SK-N-MC (cell line): ENCODE measurements around the gene MYBPC1.

Experiments
- DNase-seq: peaks from one replicate; pipeline ENCODE4 v3.0.0-alpha.2; 2011; ENCODE audit warnings: low read depth, low spot score
- H3K27ac ChIP-seq: fragments of 200-600 bp; sonication (generic); 2 replicates; pipeline ENCODE4 v1.5.1; 2016; ENCODE audit warnings: mixed run types
- H3K36me3 ChIP-seq: fragments of 200-600 bp; sonication (generic); 2 replicates; pipeline ENCODE4 v1.6.1; 2017; ENCODE audit warnings: antibody characterized with exemption, low read length, mixed read lengths; ENCODE audit not compliant: insufficient read depth
- H3K4me3 ChIP-seq: fragments of 200-600 bp; sonication (generic); 2 replicates; pipeline ENCODE4 v1.5.1; 2016
- H3K9ac ChIP-seq: fragments of 200-600 bp; sonication (generic); 2 replicates; pipeline ENCODE4 v1.8.0; 2017; ENCODE audit warnings: mixed run types, mixed read lengths; ENCODE audit not compliant: insufficient read length
- H3K9me3 ChIP-seq: fragments of 200-600 bp; sonication (generic); 2 replicates; pipeline ENCODE4 v1.6.1; 2017; ENCODE audit warnings: low read depth, mild to moderate bottlenecking, antibody characterized with exemption, low read length, moderate library complexity, mixed read lengths
- EZH2 ChIP-seq: fragments of 200-600 bp; sonication (generic); IDR thresholded peaks from one replicate; pipeline ENCODE4 v1.6.1; 2017; ENCODE audit warnings: antibody characterized with exemption
- FOXP2 ChIP-seq: optimal IDR thresholded peaks from 2 replicates; pipeline ENCODE3; 2011; ENCODE audit warnings: mild to moderate bottlenecking, moderate library complexity; ENCODE audit not compliant: insufficient read depth; ENCODE audit errors: extremely low read length, control extremely low read depth
- POLR2AphosphoS5 ChIP-seq: IDR thresholded peaks from 2 replicates; pipeline ENCODE4 v1.6.1; 2012; ENCODE audit warnings: mild to moderate bottlenecking, low read depth, low read length, borderline replicate concordance

Gene MYBPC1

DNA sequence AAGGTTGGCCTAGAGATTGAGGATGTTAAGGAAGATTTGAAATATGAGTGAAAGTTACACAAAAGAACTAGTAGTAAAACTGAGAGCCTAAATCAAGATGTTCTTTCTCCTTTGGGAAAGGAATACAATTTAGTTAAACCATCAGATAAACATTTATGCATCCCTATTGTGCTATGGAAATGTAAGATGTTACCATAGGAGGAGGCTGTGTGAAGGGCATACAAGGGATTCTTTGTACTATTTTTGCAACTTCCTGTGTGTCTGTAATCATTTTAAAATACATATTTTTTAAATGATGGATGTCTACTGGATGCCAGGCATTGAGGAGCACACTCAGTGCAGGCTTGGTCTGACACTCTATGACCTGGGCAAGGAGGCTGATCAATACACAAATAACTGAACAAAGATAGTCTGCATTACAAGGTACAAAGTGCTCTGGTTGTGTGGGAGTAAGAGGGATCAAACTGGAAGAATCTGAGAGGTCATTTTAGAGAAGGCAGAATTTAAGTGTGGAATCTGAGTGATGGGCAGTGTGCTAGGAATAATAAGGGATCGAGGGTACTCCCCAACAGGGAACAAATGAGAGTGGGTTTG, 96.8 kb downstream of the MYBPC1 start:
- DNase-seq = no peak
- no peak overlapping the region for H3K4me3 ChIP-seq
- no peak overlapping the region for H3K9ac ChIP-seq
- H3K9me3 ChIP-seq = no peaks in the 10 kb centered on the region
- H3K27ac ChIP-seq = no peak overlapping the region
- TF ChIP-seq EZH2 (no peak), FOXP2 (no peak), POLR2AphosphoS5 (no peak)
- H3K36me3 ChIP-seq = no peaks in the 10 kb centered on the region

DNA sequence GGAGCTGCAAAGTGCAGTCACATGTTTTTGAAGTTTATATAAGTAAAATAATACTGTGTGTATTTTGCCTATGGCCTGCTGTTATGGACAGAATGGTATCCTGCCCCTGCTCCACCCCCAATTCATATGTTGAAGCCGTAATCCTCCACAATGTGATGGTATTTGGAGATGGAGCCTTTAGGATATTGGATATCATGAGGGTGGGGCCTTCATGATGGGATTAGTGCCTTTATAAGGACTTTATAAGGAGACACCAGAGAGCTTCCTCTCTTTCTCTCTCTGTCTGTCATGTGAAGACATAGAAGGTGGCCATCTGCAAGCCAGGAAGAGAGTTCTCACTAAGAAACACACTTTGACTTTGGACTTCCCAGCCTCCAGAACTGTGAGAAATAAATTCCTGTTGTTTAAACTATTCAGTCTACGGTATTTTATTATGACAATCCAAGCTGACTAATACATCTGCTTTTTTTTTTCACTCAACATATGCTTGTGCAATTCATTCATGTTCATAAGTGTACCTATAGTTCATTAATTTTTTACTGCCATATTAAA, 99.6 kb downstream of the MYBPC1 start:
- TF ChIP-seq FOXP2 (no peak), POLR2AphosphoS5 (no peak), EZH2 (no peak)
- Histone ChIP-seq H3K9me3 (no peaks in the 10 kb centered on the region), H3K36me3 (no peaks in the 10 kb centered on the region), H3K9ac (no peak overlapping the region), H3K27ac (no peak overlapping the region), H3K4me3 (no peak overlapping the region)
- no peak for DNase-seq

DNA sequence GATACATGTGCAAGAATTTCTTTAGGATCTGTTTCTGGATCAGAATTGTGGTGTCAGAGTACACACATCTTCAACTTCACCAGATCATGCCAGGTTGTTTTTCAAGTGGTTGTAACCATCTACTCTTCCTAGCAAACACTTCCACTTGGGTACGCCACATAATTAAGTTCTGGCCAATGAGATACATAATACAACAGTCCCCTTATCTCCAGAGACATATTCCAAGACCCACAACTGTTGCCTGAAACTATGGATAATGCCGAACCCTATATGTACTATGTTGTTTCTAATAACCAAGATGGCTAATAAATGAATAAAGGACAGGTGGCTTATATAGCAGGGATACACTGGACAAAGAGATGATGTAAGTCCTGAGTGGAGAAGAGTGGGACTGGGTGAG, 100.2 kb downstream of the MYBPC1 start:
- no peaks in the 10 kb centered on the region for H3K9me3 ChIP-seq
- H3K4me3 ChIP-seq = no peak overlapping the region
- H3K36me3 ChIP-seq = no peaks in the 10 kb centered on the region
- no peak for DNase-seq
- TF ChIP-seq EZH2 (no peak), POLR2AphosphoS5 (no peak), FOXP2 (no peak)
- H3K9ac ChIP-seq = no peak overlapping the region
- H3K27ac ChIP-seq = no peak overlapping the region

DNA sequence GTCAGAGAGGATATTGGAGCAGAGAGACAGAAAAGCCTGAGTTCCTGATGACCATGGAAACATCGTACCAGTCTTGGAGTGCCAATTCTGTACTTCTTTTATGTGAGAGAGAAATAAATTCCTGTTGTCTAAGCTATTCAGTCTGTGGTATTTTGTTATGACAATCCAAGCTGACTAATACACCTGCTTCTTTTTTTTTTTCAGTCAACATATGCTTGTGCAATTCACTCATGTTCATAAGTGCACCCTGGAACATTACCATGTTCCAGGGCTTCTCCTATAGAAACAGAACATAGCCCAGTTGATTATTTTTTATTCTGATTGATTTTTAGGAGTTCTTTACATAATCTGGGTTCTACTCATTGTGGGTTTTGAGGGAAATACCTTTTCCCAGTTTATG, 100.9 kb downstream of the MYBPC1 start:
- no peak for DNase-seq
- Histone ChIP-seq H3K9ac (no peak overlapping the region), H3K9me3 (no peaks in the 10 kb centered on the region), H3K36me3 (no peaks in the 10 kb centered on the region), H3K27ac (no peak overlapping the region), H3K4me3 (no peak overlapping the region)
- TF ChIP-seq POLR2AphosphoS5 = no peak
- no peak for TF ChIP-seq EZH2
- TF ChIP-seq FOXP2 = no peak

DNA sequence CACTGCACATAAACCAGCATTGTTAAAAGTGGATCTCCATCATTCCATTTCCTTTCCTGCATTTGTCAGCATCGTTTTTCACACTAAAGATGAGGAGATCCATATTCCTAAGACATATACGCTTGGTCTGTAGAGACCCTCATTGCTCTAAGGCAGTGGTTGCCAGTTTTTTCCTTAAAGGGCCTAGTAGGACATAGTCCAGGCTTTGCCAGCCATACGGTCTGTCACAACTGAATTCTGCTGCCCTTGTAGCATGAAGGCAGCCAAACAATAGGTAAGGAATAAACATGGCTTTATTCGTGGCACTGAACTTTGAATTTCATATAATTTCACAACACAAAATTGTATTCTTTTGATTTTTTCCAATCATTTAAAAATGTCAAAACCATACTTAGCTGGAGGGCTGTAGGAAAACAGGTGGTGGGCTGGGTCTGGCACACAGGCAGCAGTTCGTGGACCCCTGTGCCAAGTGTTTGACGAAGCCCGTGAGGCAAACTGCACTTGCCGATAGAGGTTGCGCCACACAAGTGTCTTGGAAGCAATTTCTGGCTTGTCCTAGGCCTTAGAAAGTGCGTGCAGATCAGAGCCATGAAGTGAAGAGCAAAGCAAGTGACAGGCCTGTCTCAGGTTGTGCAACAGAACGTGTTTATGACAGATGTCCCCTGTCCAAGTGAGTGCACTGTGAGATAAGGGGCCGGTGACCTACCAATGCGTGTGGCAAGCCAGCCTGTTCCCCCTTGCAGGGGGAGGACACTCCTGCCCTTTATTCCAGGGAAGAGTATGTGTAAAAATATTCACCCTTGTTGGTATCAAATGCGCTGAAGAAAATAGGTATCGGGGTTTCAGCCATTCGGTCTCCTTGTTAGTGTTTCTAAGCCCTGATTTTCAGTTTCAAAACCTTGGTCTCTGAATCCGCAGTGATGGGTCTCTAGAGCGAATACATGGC, 101.8 kb downstream of the MYBPC1 start:
- Histone ChIP-seq H3K27ac (no peak overlapping the region), H3K4me3 (peak overlapping the region; percentile 97), H3K9ac (peak overlapping the region; percentile 89), H3K9me3 (no peaks in the 10 kb centered on the region), H3K36me3 (no peaks in the 10 kb centered on the region)
- DNase-seq = no peak
- no peak for TF ChIP-seq POLR2AphosphoS5
- no peak for TF ChIP-seq EZH2
- TF ChIP-seq FOXP2 = no peak

DNA sequence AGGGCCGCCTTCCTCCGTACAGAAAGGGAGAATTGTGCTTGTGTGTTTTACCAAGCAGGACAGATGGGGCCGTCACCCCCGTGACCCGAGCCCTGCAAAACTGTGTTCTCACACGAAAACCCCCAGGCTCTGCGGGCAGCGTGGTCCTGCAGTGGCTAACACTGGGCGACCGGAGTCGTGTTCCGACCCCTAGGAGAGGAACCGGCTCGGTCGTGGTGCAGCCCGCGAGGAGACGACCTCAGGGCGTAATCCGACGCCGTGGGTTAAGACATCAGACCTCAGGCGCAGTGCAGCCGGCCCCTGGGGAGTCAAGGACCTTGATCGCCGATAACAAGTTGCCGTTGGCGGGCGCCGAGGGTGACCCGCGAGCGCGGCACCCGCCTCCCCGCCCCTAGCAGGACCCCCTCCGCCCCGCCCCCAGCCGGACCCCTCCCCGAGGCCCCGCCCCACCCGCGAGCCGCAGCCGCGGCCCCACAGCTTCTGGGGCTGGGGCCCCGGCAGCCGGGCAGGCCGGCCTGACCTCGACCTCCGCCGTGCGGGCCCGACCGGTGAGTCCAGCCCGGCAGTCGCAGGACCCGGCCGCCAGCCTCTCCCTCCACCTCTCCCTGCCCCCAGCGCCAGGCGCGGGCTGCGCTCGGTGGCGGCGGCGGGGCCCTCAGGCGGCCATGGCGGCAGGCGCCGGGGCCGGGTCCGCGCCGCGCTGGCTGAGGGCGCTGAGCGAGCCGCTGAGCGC, 102.6 kb downstream of the MYBPC1 start, which contains the start of gene CHPT1:
CHPT1 (plus strand) TSS at position 444 of the 733 bp plus-strand sequence; CDS start at position 666, 222 bp downstream.
- TF ChIP-seq POLR2AphosphoS5 = peak; percentile 11; the same call in 1 of the 2 replicates
- no peak for TF ChIP-seq FOXP2
- DNase-seq = no peak
- H3K36me3 ChIP-seq = no peaks in the 10 kb centered on the region
- no peak within 1 kb of the TSS for H3K27ac ChIP-seq
- no peaks in the 10 kb centered on the region for H3K9me3 ChIP-seq
- H3K9ac ChIP-seq = peak within 1 kb of the TSS; percentile 89
- peak within 1 kb of the TSS; percentile 97 for H3K4me3 ChIP-seq

DNA sequence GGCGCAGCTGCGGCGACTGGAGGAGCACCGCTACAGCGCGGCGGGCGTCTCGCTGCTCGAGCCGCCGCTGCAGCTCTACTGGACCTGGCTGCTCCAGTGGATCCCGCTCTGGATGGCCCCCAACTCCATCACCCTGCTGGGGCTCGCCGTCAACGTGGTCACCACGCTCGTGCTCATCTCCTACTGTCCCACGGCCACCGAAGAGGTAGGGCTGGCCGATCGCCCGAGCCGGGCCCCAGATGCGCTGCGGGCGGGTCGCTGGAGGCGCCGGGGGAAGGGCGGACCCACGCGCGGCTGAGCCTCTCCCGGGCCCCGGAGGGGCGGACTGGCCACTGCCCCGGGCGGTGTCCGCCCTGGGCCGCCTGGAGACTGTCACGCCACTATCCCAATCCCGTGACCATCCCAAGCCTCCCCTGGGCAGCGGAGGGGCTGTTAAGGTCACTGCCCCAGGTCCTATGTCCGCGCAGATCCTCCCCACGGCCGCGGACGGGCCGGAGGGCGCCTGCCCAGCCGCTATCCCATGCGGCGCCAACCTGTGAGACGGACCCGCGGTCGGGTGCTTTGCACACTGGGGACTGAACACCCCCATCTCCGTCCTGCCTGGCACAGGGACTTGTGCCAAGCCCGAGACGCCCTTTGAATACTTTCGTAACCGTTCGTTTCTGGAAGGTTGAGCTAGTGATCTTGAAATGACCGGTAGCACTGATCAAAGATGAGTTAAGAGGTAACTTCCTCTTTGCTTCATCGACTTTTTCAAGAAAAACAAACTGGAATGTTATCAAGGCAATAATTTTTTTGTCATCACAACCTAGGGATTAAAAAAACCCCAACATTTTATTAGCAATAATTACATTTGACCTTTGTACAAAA, 103.4 kb downstream of the MYBPC1 start:
- Histone ChIP-seq H3K27ac (no peak overlapping the region), H3K9ac (peak overlapping the region; percentile 89), H3K4me3 (peak overlapping the region; percentile 97), H3K36me3 (no peaks in the 10 kb centered on the region), H3K9me3 (no peaks in the 10 kb centered on the region)
- no peak for TF ChIP-seq POLR2AphosphoS5
- no peak for TF ChIP-seq FOXP2
- TF ChIP-seq EZH2 = no peak
- no peak for DNase-seq
